GM18508 (cell line): ENCODE measurements around the gene PAQR5.
"Not testable (repeated sequence)": the region's sequence is repeated elsewhere in the genome, so short reads cannot be mapped to it uniquely, and the experiment has no call there.

ENCODE experiments used
- ATAC-seq: cut with Tn5 transposase; IDR thresholded peaks from one replicate; pipeline ENCODE4 v1.9.1; 2021; ENCODE audit warnings: moderate number of reproducible peaks; ENCODE audit not compliant: insufficient read depth, unreplicated experiment

PAQR5 gene

DNA sequence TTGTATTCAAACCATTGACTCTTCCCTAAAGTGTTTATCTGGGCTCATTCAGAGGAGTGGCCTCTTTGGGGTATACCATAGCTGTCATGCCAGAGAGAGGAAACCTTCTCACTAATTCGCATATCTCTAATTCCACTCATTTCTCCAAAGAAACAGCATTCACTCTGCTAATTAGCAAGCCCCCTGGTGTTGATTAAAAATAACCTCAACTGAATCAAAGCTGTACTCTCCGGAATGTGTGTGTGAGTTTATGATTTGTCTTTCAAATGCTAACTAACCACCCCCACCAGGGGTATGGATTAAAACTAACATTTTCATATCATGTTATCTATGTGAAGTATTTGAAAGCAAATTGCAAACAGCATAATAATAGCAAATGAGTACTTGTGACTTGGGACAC lies 45.5 kb downstream of the PAQR5 start:
- no peak for ATAC-seq

DNA sequence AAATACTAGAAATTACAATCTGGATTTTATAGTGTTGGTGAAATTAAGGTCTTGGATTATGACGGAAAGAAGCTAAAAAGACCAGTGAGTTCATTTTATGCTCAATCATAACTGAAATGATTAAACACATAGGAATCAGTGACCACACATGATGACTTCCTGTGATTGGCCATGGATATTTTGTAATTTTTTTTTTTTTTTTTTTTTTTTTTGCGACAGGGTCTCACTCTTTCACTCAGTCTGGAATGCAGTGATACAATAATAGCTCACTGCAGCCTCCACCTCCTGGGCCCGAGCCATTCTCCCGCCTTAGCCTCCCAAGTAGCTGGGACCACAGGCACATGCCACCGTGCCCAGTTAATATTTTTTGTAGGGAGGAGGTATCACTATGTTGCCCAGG lies 47.4 kb downstream of the PAQR5 start:
- ATAC-seq: no peak

DNA sequence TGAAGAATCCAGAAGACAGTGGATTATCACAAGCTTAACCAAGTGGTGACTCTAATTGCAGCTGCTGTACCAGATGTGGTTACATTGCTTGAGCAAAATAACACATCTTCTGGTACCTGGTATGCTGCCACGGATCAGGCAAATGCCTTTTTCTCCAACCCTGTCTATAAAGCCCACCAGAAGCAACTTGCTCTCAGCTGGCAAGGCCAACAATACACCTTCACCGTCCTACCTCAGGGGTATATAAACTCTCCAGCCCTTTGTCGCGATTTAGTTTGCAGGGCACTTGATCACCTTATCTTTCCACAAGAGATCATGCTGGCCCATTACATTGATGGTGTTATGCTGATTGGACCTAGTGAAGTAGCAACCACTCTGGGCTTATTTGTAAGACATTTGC lies 52.6 kb downstream of the PAQR5 start:
- ATAC-seq: no peak

DNA sequence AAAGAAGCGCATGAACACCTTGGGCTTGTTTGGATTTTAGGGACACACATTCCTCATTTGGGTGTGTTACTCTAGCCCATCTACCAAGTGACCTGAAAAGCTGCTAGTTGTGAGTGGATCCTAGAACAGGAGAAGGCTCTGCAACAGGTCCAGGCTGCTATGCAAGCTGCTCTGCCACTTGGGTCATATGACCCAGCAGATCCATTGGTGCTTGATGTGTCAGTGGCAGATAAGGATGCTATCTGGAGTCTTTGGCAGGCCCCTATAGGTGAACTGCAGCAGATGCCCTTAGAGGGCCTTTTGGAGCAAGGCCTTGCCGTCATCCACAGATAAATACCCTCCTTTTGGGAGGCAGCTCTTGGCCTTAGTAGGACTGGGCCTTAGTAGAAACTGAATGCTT lies 53.2 kb downstream of the PAQR5 start:
- ATAC-seq: no peak

DNA sequence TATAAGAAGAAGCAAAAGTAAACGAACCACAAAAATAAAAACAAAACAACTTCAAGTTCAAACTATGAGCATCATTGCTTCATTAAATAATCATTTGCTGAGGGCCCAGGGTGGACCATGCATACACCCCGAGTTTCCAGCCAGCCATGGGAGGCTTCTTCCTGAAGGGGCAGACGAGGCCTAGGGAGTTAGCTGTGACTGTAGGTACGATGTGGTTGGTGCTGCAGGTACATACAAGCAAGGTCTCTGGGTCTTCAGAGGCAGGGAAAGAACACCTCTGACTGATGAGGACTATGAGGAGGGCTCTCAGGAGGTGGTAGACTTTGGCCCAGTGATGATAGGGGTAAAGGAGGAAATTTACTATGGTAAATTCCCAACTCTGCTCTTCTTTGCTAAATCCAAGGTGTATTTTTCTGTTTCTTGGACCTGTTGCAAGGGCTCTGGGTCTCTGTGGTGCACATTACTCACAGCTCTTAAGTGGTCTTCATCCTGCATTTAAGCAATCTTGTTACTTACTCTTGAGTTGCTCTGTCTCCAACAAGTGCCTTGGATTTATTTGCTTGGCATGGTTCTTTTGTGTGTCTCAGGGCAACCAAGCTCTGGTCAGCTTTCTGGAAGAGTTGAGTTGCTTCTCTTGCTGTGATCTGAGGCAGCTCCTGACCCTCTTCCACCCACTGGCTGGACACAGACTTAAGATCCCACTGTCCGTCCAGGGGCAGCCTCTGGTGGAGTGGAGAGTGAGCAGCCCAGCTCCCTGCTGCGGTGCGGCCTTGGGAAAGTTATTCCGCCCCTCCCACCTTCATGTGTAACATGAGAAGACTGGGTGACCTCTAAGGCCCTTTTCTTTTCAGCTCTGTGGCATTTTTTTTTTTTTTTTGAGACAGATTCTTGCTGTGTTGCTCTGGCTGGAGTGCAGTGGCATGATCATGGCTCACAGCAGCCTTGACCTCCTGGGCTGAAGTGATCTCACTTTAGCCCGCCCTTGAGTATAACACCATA lies 59.4 kb downstream of the PAQR5 start:
- no peak for ATAC-seq

DNA sequence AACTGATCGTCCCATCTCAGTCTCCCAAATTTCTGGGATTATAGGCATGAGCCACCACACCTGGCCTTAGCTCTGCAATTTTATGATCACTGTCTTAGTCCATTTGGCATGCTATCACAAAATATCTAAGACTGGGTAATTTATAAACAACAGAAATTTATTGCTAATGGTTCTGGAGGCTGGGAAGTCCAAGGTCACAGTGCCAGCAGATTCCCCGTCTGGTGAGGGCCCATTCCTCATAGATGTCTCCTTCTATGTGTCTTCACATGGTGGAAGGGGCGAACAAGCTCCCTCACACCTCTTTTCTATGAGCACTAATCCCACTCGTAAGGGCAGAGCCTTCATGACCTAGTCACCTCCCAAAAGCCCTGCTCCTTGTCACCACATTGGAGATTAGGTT lies 60.1 kb downstream of the PAQR5 start:
- no peak for ATAC-seq

DNA sequence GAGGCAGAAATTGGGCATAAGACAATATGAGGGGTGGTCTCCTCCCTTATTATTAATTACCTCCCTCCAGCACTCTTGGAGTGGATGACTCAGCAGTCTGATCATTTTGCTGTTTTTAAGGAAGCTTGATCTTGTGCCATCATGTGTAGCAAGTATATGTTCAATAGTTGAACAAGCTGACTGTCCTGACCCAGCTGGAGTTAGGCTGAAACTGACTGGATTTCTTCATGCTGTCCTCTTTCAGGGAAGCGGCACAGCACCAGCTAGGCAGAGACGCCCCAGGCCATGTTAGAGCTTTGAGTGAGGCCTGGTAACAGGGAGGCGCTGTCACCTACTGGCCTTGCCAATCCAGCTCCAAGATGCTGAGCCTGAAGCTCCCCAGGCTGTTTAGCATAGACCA lies 61.0 kb downstream of the PAQR5 start:
- no peak for ATAC-seq

DNA sequence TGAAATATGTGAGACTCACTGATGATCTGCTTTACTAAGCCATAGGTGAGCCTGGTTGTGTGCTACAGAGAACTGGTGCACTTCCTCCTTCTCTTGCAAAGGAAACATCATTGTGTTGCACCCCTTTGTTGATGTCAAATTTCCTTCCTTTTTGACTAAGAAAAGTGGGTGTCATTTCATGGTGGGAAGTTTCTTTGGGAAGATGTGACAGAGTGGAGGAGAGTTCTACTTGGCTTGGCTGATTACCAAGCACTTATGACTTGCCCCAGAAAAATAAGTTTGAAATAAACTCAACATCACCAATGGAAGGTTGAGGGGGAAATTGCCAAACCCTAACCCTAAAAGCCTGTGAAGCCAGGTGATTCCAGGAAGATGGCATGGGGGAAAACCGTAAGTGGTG lies 61.9 kb downstream of the PAQR5 start:
- ATAC-seq: no peak

DNA sequence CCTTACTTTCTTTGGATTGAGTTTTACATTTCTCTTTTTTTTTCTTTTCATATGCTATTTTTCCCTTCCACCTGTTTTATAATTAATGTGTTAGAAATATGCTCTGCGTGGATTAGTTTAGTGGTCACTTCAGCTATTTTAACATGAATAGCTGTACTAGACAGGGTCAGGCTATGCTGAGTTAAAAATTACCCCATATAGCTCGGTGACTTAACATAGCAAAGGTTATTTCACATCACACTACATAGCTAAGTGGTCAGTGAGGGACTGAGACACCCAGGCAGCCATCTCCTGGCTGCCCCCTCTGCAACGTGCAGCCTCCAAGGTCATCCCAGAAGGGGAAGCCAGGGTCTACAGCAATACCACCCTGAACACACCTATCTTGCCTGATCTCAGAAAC lies 68.5 kb downstream of the PAQR5 start:
- no peak for ATAC-seq

DNA sequence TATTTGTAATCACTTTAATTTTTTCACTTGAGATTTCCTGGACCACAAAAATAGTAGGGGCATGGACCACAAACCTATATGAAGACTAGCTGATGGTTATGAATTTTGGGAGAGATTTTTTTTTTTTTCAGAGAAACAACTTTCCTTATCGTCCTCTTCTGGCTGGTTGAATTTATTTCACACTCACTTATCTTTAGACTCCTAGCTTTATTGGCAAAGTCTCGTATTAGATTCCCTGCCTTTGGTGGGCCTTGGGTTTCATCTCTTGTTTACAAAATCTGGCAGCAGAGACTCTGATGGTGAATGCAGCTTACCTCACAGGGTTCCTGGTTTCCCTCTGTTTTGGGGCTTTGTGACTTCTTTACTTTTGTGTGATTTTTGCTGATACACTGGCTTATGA lies 70.9 kb downstream of the PAQR5 start:
- ATAC-seq: no peak

DNA sequence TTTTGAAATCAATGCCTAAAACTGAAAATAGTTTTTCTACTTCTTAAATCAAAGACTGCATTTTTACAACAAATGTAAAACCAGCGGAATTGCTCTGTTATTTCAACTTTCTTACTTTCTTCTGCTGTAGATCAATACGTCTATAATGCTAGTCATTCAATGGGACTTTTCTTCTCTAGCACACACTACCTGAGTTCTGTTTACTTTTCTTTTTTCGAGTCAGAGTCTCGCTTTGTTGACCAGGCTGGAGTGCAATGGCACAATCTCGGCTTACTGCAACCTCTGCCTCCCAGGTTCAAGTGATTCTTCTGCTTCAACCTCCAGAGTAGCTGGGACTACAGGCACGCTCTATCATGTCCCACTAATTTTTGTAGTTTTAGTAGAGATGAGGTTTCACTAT lies 74.7 kb downstream of the PAQR5 start:
- ATAC-seq: no peak

DNA sequence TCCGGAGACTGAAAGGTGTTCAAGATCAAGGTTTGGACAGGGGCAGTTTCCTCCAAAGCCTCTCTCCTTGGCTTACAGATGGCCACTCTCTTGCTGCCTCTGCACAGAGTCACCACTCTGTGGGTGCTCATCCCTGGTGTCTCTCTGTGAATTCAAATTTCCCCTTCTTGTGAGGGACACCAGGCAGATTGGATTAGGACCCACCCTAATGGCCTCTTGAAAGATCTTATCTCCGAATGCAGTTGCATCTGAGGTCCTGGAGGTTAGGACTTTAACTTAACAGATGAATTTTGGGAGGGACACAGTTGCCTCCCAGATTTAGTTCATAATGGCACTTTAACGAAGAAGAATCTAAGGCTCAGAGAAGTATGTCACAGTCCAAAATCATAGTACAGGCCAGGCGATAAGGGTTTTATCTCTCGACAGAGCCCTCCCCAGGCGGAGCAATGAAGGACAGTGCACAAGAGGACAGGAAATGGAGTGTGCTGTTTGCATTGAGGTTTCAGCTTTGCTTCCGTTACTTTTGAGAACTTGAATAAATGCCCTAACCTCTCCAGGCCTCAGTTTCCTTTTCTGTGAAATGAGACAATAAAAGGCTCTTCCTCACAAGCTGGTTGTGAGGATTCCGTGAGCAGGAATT lies 76.6 kb downstream of the PAQR5 start:
- ATAC-seq: no peak

DNA sequence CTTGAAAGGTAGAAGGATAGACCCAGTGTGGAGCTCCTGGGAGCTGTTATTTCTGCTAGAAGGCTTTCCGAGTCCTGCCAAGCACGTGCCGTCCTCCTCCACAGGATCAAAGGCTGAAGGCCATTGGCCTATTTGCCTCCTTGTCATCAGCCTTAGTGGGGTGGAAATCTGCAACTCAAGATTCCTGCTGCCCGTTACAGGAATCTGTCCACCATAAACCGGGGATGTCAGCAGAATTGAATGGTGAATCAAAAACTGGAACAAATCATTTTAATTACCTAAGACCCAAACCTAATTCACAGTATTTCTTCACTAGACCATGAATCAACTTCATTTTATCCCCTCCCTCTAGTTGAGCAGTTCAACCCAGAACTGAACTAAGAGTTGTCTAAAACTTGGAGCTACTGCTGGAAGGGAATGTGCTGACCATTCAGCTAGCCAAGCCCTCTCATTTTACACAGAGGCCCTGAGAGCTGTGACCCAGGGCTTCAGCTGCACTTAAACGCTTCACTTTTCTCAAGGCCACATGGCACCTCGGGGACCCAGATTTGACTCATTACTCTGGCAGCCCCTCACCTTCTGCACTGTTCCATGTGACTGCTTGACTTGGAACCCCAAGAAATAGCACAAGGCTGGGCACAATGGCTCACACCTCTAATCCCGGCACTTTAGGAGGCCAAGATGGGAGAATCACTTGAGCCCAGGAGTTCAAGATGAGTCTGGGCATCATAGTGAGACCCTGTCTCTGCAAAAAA lies 78.7 kb downstream of the PAQR5 start:
- no peak for ATAC-seq

DNA sequence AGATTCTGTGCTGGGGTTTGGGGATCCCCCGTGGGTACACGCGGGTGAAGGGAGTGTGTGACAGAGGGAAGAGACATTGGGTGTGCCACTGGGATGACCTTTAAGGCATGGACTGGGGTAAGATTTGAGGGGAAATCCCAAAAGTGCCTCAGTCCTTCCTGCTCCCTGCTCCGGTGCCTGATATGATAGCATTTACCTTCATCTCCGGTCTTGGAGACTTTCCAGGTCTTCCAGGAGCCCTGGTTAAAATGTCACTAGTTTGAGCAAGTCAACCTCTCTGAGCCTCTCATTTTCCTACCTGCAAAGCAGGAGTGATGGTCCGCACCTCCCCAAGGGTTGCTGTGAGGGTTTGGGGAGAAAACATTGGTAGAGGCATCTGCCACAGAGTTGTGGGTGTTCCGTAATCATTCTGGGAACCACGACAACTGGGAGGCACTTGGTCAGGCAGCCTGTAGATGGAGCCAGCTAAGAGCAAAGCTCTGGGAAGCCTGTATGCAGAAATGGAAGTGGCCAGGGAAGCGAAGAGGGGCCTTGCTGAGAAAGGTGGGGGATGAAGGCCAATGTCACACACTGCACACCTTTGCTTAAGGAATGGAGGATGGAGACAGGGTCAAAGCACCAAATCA lies 81.5 kb downstream of the PAQR5 start:
- ATAC-seq: no peak

DNA sequence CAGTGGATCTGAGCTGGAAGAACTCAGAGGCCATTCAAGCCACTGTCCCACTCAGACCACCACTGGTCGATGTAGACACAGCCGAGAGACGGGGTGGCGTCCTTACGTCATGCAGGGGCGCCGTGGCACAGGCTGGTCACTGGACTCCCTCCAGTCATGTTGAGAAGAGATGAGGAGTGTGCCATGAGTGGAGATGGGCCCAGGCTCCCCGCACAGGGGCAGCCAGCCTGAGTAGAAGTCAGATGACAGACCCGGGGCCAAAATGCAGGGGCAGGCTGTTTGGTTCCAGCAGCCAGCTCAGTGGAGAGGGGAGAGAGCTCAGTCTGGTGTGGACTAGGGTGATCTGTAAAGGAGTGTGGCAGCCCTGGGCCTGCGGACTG lies 82.0 kb downstream of the PAQR5 start:
- ATAC-seq: no peak

DNA sequence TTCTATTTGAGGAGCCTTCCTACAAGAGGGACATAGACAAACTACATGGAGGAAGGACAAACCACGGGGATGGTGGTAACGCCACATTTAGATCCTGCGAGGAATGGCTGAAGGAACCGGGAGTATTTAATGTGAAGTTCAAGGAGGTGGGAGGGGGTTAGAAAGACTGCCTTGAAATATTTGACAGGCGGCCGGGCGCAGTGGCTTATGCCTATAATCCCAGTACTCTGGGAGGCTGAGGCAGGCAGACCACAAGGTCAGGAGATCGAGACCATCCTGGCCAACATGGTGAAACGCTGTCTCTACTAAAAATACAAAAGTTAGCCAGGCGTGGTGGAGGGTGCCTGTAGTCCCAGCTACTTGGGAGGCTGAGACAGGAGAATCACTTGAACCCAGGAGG lies 83.5 kb downstream of the PAQR5 start:
- not testable (repeated sequence) for ATAC-seq

DNA sequence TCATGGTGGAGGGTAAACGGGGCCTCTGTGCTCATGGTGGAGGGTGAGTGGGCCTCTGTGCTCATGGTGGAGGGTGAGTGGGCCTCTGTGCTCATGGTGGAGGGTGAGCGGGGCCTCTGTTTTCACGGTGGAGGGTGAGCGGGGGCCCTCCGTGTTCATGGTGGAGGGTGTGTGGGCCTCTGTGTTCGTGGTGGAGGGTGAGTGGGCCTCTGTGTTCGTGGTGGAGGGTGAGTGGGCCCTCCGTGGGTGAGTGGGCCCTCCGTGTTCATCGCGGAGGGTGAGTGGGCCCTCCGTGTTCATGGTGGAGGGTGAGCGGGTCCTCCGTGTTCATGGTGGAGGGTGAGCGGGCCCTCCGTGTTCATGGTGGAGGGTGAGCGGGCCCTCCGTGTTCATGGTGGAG lies 85.4 kb downstream of the PAQR5 start:
- not testable (repeated sequence) for ATAC-seq

DNA sequence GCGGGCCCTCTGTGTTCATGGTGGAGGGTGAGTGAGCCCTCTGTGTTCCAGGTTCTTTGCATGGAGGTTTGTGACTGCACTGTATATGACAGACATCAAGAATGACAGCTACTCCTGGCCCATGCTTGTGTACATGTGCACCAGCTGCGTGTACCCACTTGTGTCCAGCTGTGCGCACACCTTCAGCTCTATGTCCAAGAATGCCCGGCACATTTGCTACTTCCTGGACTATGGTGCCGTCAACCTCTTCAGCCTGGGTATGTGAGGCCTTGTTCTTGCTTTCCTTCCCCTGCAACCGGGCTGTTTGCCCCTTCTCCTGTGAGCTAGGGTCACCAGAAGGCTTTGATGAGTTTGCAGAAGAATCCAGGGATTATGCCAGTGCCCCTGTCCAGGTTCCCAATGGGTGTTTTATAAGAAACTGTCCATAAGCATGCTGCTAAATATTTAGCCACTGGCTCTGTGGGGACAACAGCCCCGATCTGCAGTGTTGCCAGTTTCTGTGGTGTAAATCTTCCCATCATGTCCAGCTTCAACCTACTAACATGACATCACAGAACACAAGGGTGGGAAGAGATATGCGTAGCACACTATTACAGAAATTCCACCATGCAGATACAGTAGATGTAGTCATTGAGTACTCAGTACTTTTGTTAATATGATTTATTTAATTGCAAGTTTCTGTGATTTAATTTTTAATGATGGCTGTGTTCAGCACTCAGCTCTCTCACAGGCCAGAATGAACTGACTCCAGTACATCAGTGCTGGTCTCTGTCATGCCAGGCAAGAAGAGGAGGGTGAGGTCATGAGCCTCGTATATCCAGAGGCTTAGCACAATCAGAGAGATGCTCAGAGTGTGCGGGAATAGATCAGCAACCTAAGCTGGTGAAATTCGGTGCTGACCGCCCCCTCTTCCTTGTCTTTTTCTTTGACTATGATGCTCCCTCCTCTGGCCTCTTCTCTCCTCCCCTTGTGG lies 86.2 kb downstream of the PAQR5 start:
- ATAC-seq: no peak

DNA sequence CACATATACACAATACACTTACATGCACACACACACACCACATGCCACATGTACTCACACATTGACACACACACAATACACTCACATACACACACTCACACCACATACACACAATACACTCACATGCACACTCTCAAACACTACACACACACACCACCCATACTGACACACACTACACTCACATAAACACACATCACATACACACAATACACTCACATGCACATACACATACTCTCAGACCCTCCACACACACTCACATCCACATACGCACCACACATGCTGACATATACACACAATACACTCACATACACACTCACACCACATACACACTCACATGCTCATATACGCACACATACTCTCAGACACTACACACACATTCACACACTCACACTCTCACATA lies 87.1 kb downstream of the PAQR5 start:
- ATAC-seq: no peak

DNA sequence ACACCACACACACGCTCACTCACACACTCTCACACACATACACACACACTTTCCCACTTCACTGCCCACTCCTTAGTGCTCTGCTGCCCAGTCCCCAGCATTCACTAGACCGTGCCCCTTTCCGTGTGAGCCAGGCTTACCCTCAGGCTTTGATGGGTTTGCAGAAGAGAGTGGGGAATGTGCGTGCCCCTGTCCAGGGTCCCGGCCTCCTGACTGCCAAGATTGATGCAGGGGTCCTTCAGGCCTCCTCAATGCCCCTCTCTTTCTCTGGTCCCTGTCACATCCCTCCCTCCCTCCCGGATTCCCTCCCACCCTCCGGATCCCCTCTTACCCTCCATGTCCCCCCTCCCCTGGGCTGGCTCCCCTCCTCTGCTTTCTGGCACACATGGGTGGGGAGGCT lies 87.6 kb downstream of the PAQR5 start:
- no peak for ATAC-seq
